Stimulated activated CD8-positive, alpha-beta memory T cell treated with anti-CD3 and anti-CD28 coated beads, Interleukin-4, amount 100 ng/mL, for 48 hours (primary cell): Measurements from ENCODE around the gene CREBBP.

ENCODE experiments used
- DNase-seq: peaks from one replicate; pipeline ENCODE4 v3.0.0-alpha.2; 2020

The CREBBP gene

GRCh38 chr16:3822366-3823045 is 58.0 kb downstream of the CREBBP start:
- DNase-seq = no peak

- DNase-seq = no peak
Measured at GRCh38 chr16:3821184-3821583, 59.3 kb downstream of the CREBBP start.

- no peak for DNase-seq
Measured at GRCh38 chr16:3819746-3820724, 60.5 kb downstream of the CREBBP start.

GRCh38 chr16:3819175-3819527 is 61.4 kb downstream of the CREBBP start:
- no peak for DNase-seq

- DNase-seq = no peak
Measured at GRCh38 chr16:3816326-3816725, 64.2 kb downstream of the CREBBP start.

GRCh38 chr16:3814755-3815154 is 65.8 kb downstream of the CREBBP start:
- DNase-seq = no peak

- DNase-seq = no peak
Measured at GRCh38 chr16:3812469-3813172, 67.9 kb downstream of the CREBBP start.

- no peak for DNase-seq
Measured at GRCh38 chr16:3810818-3811217, 69.7 kb downstream of the CREBBP start.

- DNase-seq = no peak
Measured at GRCh38 chr16:3810198-3810664, 70.3 kb downstream of the CREBBP start.

GRCh38 chr16:3808308-3809063 is 72.0 kb downstream of the CREBBP start:
- no peak for DNase-seq

GRCh38 chr16:3807425-3808123 is 72.9 kb downstream of the CREBBP start:
- no peak for DNase-seq

GRCh38 chr16:3804426-3805016 is 76.0 kb downstream of the CREBBP start:
- no peak for DNase-seq

- no peak for DNase-seq
Measured at GRCh38 chr16:3800477-3801270, 79.8 kb downstream of the CREBBP start.

- no peak for DNase-seq
Measured at GRCh38 chr16:3800019-3800418, 80.5 kb downstream of the CREBBP start.

GRCh38 chr16:3799354-3799753 is 81.2 kb downstream of the CREBBP start:
- DNase-seq = no peak

- no peak for DNase-seq
Measured at GRCh38 chr16:3798838-3799237, 81.7 kb downstream of the CREBBP start.

GRCh38 chr16:3797904-3798811 is 82.4 kb downstream of the CREBBP start:
- DNase-seq = no peak

GRCh38 chr16:3797473-3797872 is 83.0 kb downstream of the CREBBP start:
- no peak for DNase-seq

GRCh38 chr16:3793161-3793576 is 87.3 kb downstream of the CREBBP start:
- DNase-seq = no peak
